Measurements from ENCODE around the gene INPP5B. TPM values are rescaled to one million over a fixed set of nuclear protein-coding genes. Genes with fewer than 3 reads are reported as not detected.

The INPP5B gene
- total RNA-seq, 4 donors from 2014 or later, result 21.4 to 47.5 (median 26.7) TPM

GRCh38 chr1:37944816-37945215, 2.0 kb downstream of the INPP5B start:
- TF ChIP-seq CTCF (IDR thresholded peaks at IDR 0.05; ENCODE audit: low read depth), result no peak

- no peak for TF ChIP-seq CTCF (IDR thresholded peaks at IDR 0.05; ENCODE audit: low read depth)
Observed at GRCh38 chr1:37944086-37944763, 2.6 kb downstream of the INPP5B start.

DNA sequence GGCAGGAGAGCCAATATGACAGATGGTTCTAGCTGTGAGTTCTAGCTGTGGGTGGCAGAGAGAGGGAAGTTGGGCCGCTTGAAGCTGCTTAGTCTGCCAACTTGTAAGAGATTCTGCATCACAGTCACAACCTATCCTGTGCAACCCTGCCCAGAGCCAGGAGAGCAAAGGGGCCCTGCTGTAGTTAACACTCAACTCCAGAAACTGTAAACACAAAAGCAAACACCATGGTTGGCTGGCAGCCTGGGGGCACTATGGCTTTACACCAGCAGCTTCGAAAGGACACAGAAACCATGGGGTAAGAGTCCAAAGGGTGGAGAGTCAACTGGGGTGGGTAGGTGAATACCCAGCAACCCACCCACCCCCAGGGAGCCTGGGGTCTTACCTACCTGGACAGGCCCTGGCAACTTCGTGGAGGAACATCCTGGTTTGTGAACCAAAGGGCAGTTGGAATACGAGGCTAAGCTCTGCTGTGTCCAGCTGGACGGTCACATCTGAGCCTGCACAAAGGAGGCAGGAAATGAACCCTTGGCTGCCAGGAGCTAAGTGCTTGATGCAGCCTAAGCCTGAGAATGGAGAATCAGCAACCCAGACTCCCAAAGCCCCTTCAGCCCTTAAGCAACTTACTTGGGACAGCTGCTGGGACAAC, 6.4 kb downstream of the INPP5B start:
- no peak for TF ChIP-seq CTCF (IDR thresholded peaks at IDR 0.05; ENCODE audit: low read depth)

DNA sequence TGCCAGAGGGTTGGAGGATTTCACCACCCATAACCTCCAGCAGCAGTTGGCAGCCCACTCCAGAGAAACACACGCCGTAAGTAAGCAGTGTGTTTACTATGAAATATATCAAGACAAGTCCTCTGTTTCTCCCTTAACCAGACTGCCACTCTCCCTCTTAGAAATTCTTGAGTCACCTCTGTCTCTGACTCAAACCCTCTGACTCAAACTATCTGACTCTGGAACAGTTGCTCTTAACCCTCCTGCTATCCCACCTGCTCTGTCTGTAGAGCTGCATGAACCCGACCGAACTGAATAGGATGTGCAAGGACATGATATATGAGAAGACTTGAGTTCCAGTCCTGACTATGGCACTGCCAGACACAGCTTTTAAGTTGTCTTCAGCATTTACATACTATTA, 14.1 kb downstream of the INPP5B start:
- no peak for TF ChIP-seq CTCF (IDR thresholded peaks at IDR 0.05; ENCODE audit: low read depth)

DNA sequence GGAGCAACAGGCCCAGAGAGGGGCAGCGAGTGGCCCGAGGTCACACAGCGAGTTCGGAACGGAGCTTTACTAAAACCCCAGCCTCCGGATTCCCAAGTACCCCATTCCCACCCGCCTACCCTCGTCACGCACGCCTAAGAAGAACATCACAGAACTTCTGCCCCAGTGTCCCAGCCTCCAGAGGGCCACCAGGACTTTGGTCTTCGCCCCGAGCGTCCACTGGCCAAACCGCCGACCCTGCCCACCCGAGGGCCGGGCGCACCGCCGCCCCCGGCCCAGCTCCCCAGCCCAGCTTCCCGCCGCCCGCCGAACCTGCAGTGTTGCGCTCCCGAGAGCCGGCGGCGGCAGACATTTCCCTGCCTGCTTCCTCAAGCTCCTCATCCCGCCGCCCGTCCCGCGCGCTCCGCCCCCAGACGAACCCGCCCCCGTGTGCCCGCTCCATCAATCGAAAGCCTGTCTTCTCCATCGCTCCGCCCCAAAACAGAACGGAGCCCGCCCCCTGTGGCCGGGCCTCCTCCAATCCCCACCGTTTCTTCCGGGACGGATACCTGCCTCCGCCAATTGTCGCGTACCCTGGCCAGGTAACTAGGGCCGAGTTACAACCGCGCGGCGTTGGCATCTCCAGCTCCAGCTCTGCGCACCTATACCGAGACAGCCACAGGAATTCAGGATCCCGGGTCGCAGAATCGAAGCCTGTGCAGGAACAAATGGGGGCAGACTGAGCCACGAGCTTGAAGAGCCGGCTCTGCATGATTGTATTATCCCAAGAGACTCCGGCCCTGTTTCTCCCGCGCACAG, 15.3 kb downstream of the INPP5B start:
- no peak for TF ChIP-seq CTCF (IDR thresholded peaks at IDR 0.05; ENCODE audit: low read depth)

GRCh38 chr1:37931102-37931360, 15.8 kb downstream of the INPP5B start:
- no peak for TF ChIP-seq CTCF (IDR thresholded peaks at IDR 0.05; ENCODE audit: low read depth)

Measured in subcutaneous adipose tissue (tissue), 4 donors.